IMR-90 (cell line): ENCODE results near the gene MARK4.

Experiments
- CEBPB ChIP-seq: IDR thresholded peaks from 2 replicates; pipeline ENCODE4 v1.6.1; 2012; ENCODE audit warnings: low read depth, low read length, improper control_type of control experiment
- ELK1 ChIP-seq: fragments of 150-350 bp; IDR thresholded peaks from 2 replicates; pipeline ENCODE4 v1.6.1; 2016; ENCODE audit warnings: low read depth, mild to moderate bottlenecking, low read length, moderate library complexity, borderline replicate concordance
- MAFK ChIP-seq: IDR thresholded peaks from 2 replicates; pipeline ENCODE4 v1.6.1; 2012; ENCODE audit warnings: low read depth, low read length, improper control_type of control experiment
- MXI1 ChIP-seq: IDR thresholded peaks from 2 replicates; pipeline ENCODE4 v1.6.1; 2012; ENCODE audit warnings: low read depth, mild to moderate bottlenecking, low read length, moderate library complexity, borderline replicate concordance
- POLR2A ChIP-seq: IDR thresholded peaks from 2 replicates; pipeline ENCODE4 v1.6.1; 2012; ENCODE audit warnings: mild to moderate bottlenecking, low read depth, low read length
- RAD21 ChIP-seq: IDR thresholded peaks from 2 replicates; pipeline ENCODE4 v1.6.1; 2012; ENCODE audit warnings: low read length, improper control_type of control experiment
- RCOR1 ChIP-seq: IDR thresholded peaks from 2 replicates; pipeline ENCODE4 v1.6.1; 2012; ENCODE audit warnings: mild to moderate bottlenecking, low read length, improper control_type of control experiment; ENCODE audit not compliant: insufficient replicate concordance
- SMC3 ChIP-seq: fragments of 150-350 bp; IDR thresholded peaks from 2 replicates; pipeline ENCODE4 v1.6.1; 2016; ENCODE audit warnings: low read depth, mild to moderate bottlenecking, antibody characterized with exemption, low read length, moderate library complexity
- TF ChIP-seq, protein P1 (sequence below): conservative IDR thresholded peaks from 2 replicates; pipeline ENCODE4 v1.5.1; 2012; ENCODE audit warnings: mild to moderate bottlenecking, low read depth, low read length, improper control_type of control experiment
- TF ChIP-seq, protein P2 (sequence below): fragments of 150-350 bp; IDR thresholded peaks from 2 replicates; pipeline ENCODE4 v1.6.1; 2017; ENCODE audit warnings: mild to moderate bottlenecking, antibody characterized with exemption, low read length, low read depth

GRCh38 chr19:45256836-45257235 lies 5.8 kb downstream of the MARK4 start:
- TF ChIP-seq, protein P1, sequence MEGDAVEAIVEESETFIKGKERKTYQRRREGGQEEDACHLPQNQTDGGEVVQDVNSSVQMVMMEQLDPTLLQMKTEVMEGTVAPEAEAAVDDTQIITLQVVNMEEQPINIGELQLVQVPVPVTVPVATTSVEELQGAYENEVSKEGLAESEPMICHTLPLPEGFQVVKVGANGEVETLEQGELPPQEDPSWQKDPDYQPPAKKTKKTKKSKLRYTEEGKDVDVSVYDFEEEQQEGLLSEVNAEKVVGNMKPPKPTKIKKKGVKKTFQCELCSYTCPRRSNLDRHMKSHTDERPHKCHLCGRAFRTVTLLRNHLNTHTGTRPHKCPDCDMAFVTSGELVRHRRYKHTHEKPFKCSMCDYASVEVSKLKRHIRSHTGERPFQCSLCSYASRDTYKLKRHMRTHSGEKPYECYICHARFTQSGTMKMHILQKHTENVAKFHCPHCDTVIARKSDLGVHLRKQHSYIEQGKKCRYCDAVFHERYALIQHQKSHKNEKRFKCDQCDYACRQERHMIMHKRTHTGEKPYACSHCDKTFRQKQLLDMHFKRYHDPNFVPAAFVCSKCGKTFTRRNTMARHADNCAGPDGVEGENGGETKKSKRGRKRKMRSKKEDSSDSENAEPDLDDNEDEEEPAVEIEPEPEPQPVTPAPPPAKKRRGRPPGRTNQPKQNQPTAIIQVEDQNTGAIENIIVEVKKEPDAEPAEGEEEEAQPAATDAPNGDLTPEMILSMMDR = no peak
- TF ChIP-seq SMC3 (no peak), POLR2A (no peak), MXI1 (no peak), RCOR1 (no peak), ELK1 (no peak), CEBPB (no peak), RAD21 (no peak), MAFK (no peak)
- TF ChIP-seq, protein P2, sequence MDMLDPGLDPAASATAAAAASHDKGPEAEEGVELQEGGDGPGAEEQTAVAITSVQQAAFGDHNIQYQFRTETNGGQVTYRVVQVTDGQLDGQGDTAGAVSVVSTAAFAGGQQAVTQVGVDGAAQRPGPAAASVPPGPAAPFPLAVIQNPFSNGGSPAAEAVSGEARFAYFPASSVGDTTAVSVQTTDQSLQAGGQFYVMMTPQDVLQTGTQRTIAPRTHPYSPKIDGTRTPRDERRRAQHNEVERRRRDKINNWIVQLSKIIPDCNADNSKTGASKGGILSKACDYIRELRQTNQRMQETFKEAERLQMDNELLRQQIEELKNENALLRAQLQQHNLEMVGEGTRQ = no peak
